ENCODE data around the gene PLRG1.

The PLRG1 gene

GRCh38 chr4:154517591-154517990 is 32.6 kb downstream of the PLRG1 start:
- no peak for DNase-seq

GRCh38 chr4:154516318-154517029 is 33.7 kb downstream of the PLRG1 start:
- DNase-seq, result no peak

- no peak for DNase-seq
Measured at GRCh38 chr4:154511981-154512380, 38.2 kb downstream of the PLRG1 start.

- DNase-seq, result no peak
Measured at GRCh38 chr4:154511548-154511947, 38.7 kb downstream of the PLRG1 start.

- no peak for DNase-seq
Measured at GRCh38 chr4:154507156-154507555, 43.0 kb downstream of the PLRG1 start.

- no peak for DNase-seq
Measured at GRCh38 chr4:154506253-154506652, 43.9 kb downstream of the PLRG1 start.

- no peak for DNase-seq
Measured at GRCh38 chr4:154503598-154503997, 46.6 kb downstream of the PLRG1 start.

GRCh38 chr4:154502111-154502510 is 48.1 kb downstream of the PLRG1 start:
- DNase-seq, result no peak

- DNase-seq, result no peak
Measured at GRCh38 chr4:154497889-154498288, 52.3 kb downstream of the PLRG1 start.

- DNase-seq, result no peak
Measured at GRCh38 chr4:154495867-154496266, 54.3 kb downstream of the PLRG1 start.

GRCh38 chr4:154492288-154492687 is 57.9 kb downstream of the PLRG1 start:
- DNase-seq, result no peak

GRCh38 chr4:154491341-154492271 is 58.6 kb downstream of the PLRG1 start, which contains the start of gene DCHS2:
TSS of gene DCHS2 (minus strand) at chr4:154491799. CDS start at chr4:154491355, 444 bp downstream.
- peak; percentile 35 for DNase-seq

- DNase-seq, result peak; percentile 35
Measured at GRCh38 chr4:154490583-154491340, 59.4 kb downstream of the PLRG1 start.

- DNase-seq, result peak; percentile 11
Measured at GRCh38 chr4:154490234-154490582, 60.0 kb downstream of the PLRG1 start.

GRCh38 chr4:154489558-154490233 is 60.5 kb downstream of the PLRG1 start:
- DNase-seq, result no peak

GRCh38 chr4:154487145-154487544 is 63.1 kb downstream of the PLRG1 start:
- DNase-seq, result no peak

- DNase-seq, result no peak
Measured at GRCh38 chr4:154485127-154485773, 65.0 kb downstream of the PLRG1 start.

All from activated CD4-positive, alpha-beta T cell treated with anti-CD3 and anti-CD28 coated beads for 48 hours (primary cell).